ENCODE data around the gene IFITM1. TPM values are rescaled to one million over a fixed set of nuclear protein-coding genes. Genes with fewer than 3 reads are reported as not detected.

IFITM1 gene
- total RNA-seq, 2 experiments from 2014 or later, result 286 to 306 TPM

DNA sequence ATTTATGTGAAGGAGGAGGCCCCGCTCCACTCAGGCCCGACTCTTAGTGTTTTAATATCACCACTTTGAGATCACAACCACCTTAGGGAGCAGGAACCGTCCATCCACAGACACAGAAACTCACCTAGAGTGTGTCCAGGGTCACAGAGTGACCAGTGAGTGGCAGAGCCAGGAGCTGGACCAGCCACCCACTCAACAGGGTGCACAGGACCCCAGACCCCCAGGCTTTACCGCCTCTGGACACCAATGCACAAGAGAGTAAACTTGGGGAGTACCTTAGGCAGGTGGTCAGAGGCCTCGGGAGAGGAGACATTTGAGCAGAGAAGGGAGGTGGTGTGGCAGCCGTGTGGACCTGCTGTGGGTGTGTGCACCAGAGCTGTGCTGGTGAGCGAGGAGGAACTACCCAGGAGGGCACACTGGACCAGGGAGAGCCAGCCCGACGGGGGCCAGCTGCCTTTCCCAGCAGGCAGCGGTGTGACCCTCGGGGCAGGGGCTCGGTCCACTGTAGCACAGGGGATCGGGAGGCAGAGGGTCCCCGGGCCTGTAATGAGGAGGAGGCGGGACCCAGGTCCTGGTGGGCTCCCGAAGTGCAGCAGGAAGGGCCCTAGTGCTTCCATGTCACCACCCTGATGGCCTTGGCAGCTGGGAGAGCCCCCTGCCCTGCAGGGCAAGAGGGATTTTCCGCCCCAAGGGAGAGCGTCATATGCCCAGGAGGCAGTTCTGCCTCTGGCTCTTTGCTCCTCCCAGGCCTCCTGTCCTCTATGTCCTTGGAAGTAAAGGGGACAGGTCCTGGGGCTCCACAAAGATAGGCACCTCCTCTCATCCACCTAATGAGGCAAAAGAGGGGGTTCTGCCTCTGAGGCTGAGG lies 43.2 kb upstream of the IFITM1 start:
- peak overlapping the region; percentile 94 for H3K27ac Mint-ChIP-seq
- no peaks in the 10 kb centered on the region for H3K9me3 Mint-ChIP-seq
- Histone ChIP-seq H3K9me3 (ENCODE audit: control insufficient read depth in 1 of 2, insufficient read depth in 1 of 2, low read length in 2 of 2) (peaks cover 0 to 5% of the 10 kb centered on the region in 2 experiments), H3K4me1 (ENCODE audit: insufficient read depth, low read length) (peaks cover 34% of the 10 kb centered on the region), H3K27me3 (ENCODE audit: control insufficient read depth in 1 of 2, insufficient read depth in 2 of 2, low read length in 2 of 2) (no peaks in the 10 kb centered on the region), H3K27ac (ENCODE audit: low read depth in 1 of 2, low read length in 2 of 2) (peak overlapping the region in 1 of 2 donors; percentile 13), H3K4me3 (ENCODE audit: low read length) (no peak overlapping the region), H3K36me3 (ENCODE audit: insufficient read depth, low read length) (no peaks in the 10 kb centered on the region)
- peaks cover 33% of the 10 kb centered on the region for H3K4me1 Mint-ChIP-seq (ENCODE audit: low read depth)
- ChIA-PET CTCF (interaction anchor here (1.0 to 1.9 kb wide), 3 partner anchors 9 to 20 kb away, joined by 4 to 7 read pairs (median 4); no protein-coding TSS in a partner anchor), POLR2A (interaction anchor here (7.0 to 8.2 kb wide), 2 partner anchors 10 to 18 kb away, joined by 148 to 185 read pairs; partner anchors contain the start of genes NLRP6 and PGGHG)
- no peak for ATAC-seq (ENCODE audit: poor library complexity)
- TF ChIP-seq, protein P1, sequence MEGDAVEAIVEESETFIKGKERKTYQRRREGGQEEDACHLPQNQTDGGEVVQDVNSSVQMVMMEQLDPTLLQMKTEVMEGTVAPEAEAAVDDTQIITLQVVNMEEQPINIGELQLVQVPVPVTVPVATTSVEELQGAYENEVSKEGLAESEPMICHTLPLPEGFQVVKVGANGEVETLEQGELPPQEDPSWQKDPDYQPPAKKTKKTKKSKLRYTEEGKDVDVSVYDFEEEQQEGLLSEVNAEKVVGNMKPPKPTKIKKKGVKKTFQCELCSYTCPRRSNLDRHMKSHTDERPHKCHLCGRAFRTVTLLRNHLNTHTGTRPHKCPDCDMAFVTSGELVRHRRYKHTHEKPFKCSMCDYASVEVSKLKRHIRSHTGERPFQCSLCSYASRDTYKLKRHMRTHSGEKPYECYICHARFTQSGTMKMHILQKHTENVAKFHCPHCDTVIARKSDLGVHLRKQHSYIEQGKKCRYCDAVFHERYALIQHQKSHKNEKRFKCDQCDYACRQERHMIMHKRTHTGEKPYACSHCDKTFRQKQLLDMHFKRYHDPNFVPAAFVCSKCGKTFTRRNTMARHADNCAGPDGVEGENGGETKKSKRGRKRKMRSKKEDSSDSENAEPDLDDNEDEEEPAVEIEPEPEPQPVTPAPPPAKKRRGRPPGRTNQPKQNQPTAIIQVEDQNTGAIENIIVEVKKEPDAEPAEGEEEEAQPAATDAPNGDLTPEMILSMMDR (IDR thresholded peaks at IDR 0.05), result no peak
- H3K36me3 Mint-ChIP-seq (ENCODE audit: low read depth), result peaks cover 3% of the 10 kb centered on the region
- H3K27me3 Mint-ChIP-seq, result no peaks in the 10 kb centered on the region
- intact Hi-C loops (cut with DNase I, micrococcal nuclease), result loop anchor here in 1 of 2 experiments (2.0 kb wide), 1 partner anchor 14 kb away; no protein-coding TSS in a partner anchor
- DNase-seq, result peak in 1 of 14 experiments; percentile 32
- no peak overlapping the region for H3K4me3 Mint-ChIP-seq

- intact Hi-C loops (cut with DNase I, micrococcal nuclease), result loop anchor here in 1 of 2 experiments (2.0 kb wide), 1 partner anchor 13 kb away; no protein-coding TSS in a partner anchor
- Mint-ChIP-seq H3K36me3 (ENCODE audit: low read depth) (peaks cover 3% of the 10 kb centered on the region), H3K4me3 (no peak overlapping the region), H3K9me3 (no peaks in the 10 kb centered on the region), H3K27ac (peak overlapping the region; percentile 69), H3K4me1 (ENCODE audit: low read depth) (peaks cover 33% of the 10 kb centered on the region), H3K27me3 (no peaks in the 10 kb centered on the region)
- TF ChIP-seq, protein P1 (IDR thresholded peaks at IDR 0.05), result no peak
- Histone ChIP-seq H3K4me1 (ENCODE audit: insufficient read depth, low read length) (peaks cover 34% of the 10 kb centered on the region), H3K27ac (ENCODE audit: low read depth in 1 of 2, low read length in 2 of 2) (no peak overlapping the region), H3K4me3 (ENCODE audit: low read length) (no peak overlapping the region), H3K27me3 (ENCODE audit: control insufficient read depth in 1 of 2, insufficient read depth in 2 of 2, low read length in 2 of 2) (no peaks in the 10 kb centered on the region), H3K36me3 (ENCODE audit: insufficient read depth, low read length) (no peaks in the 10 kb centered on the region), H3K9me3 (ENCODE audit: control insufficient read depth in 1 of 2, insufficient read depth in 1 of 2, low read length in 2 of 2) (no peaks in the 10 kb centered on the region)
- ATAC-seq (ENCODE audit: poor library complexity) (no peak), DNase-seq (peak in 1 of 14 experiments; percentile 24)
- ChIA-PET CTCF (interaction anchor here (1.0 to 1.9 kb wide), 2 partner anchors 9 to 21 kb away, joined by 4 to 7 read pairs; no protein-coding TSS in a partner anchor), POLR2A (interaction anchor here (0.9 to 8.2 kb wide), 3 partner anchors 10 to 46 kb away, joined by 3 to 185 read pairs (median 148); partner anchors contain the start of genes NLRP6 and PGGHG)
Observed at GRCh38 chr11:271319-271715, 42.5 kb upstream of the IFITM1 start.

DNA sequence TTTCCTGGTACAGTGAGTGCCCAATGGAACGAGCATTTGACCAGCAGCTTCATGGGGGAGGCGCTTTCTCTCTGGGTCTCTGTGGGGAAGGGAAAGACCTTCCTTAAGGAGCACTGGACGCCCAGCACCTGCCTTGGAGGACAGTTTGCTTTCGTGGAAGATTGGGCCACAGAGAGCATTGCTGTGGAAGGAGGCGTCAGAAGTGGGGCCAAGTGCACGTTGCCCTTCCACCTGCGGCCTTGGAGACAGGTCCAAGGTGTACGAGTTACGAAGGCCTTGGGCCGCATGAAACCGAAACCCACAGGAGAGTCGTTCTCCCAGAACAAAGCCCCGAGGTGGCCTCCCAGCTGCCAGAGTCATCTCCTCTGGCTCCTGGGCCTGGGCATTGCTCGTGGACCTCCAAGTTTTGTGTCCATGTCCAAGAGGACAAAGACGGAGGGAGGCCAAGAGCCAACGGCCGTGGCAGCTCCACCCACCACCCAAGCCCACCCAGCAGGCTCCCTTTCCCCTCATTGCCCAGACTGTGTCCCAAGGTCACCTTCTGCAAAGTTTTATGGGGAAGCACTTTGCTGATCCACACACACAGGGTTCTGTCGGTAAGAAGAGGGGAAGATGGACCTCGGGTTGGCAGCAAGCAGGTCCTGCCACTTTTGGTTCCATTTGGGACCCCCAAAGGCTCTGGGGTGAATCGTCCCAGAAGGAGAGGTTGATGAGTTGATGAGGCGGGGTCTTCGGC lies 41.5 kb upstream of the IFITM1 start:
- H3K4me3 Mint-ChIP-seq, result no peak overlapping the region
- H3K27ac Mint-ChIP-seq, result peak overlapping the region; percentile 69
- no peaks in the 10 kb centered on the region for H3K36me3 ChIP-seq (ENCODE audit: insufficient read depth, low read length)
- peaks cover 31% of the 10 kb centered on the region for H3K4me1 ChIP-seq (ENCODE audit: insufficient read depth, low read length)
- no peak overlapping the region for H3K27ac ChIP-seq (ENCODE audit: low read depth in 1 of 2, low read length in 2 of 2)
- H3K4me3 ChIP-seq (ENCODE audit: low read length), result no peak overlapping the region
- H3K9me3 Mint-ChIP-seq, result no peaks in the 10 kb centered on the region
- ChIA-PET CTCF (interaction anchor here (1.0 to 1.9 kb wide), 2 partner anchors 8 to 22 kb away, joined by 4 to 7 read pairs; no protein-coding TSS in a partner anchor), POLR2A (interaction anchor here (0.9 to 8.2 kb wide), 3 partner anchors 8 to 45 kb away, joined by 3 to 185 read pairs (median 148); partner anchors contain the start of genes NLRP6 and PGGHG)
- peaks cover 36% of the 10 kb centered on the region for H3K4me1 Mint-ChIP-seq (ENCODE audit: low read depth)
- peak in 1 of 14 experiments; percentile 28 for DNase-seq
- intact Hi-C loops (cut with DNase I, micrococcal nuclease), result no loop called here
- H3K27me3 Mint-ChIP-seq, result no peaks in the 10 kb centered on the region
- peaks cover 3% of the 10 kb centered on the region for H3K36me3 Mint-ChIP-seq (ENCODE audit: low read depth)
- TF ChIP-seq, protein P1 (IDR thresholded peaks at IDR 0.05), result no peak
- no peaks in the 10 kb centered on the region for H3K9me3 ChIP-seq (ENCODE audit: control insufficient read depth in 1 of 2, insufficient read depth in 1 of 2, low read length in 2 of 2)
- no peaks in the 10 kb centered on the region for H3K27me3 ChIP-seq (ENCODE audit: control insufficient read depth in 1 of 2, insufficient read depth in 2 of 2, low read length in 2 of 2)
- ATAC-seq (ENCODE audit: poor library complexity), result no peak
